Activated CD4-positive, alpha-beta T cell treated with anti-CD3 and anti-CD28 coated beads, Interleukin-2, amount 50 U/mL, for 1 hour (primary cell): Measurements from ENCODE around the gene GGTLC1.
A peak's percentile ranks its signal among the peaks of the same experiment; 100 is the strongest.

Experiments used
- DNase-seq: peaks from one replicate; pipeline ENCODE4 v3.0.0-alpha.2; 2020

Gene GGTLC1

DNA sequence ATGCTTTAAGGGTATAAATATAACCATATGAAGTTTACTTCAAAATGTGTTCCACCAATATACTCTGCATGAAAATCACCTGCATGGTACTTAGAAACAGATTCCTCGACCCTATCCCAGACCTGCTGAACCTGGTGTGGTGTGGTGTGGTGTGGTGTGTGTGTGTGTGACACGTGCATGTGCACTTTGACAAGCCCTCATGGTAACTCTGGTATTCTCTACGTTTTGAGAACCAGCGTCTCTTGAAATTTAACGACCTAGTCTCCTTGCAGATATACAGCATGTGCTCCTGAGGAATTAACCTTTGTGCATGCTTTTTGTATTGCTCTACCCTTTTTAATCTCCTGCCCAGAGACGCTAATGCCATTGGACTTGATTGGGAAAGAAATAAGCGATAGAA lies 29.5 kb downstream of the GGTLC1 start:
- no peak for DNase-seq

DNA sequence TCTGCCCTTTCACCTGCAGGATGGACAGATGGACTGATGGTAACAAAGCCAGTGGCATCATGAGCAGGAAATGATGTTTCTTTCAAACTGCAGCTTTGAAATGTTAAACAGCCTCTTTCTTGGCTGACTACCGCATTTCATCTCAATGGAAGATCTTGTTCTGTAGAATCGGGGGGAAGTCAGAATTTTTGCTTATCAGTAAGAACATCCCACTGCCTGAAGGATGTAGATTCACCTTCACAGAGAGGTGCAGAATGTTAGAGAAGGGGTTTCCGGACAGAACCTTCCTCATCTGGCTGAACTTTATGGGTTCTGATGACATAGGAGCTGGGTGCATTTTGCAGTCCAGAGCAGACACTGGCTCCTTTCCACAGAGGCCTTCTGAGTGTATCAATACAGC lies 32.7 kb downstream of the GGTLC1 start:
- no peak for DNase-seq

DNA sequence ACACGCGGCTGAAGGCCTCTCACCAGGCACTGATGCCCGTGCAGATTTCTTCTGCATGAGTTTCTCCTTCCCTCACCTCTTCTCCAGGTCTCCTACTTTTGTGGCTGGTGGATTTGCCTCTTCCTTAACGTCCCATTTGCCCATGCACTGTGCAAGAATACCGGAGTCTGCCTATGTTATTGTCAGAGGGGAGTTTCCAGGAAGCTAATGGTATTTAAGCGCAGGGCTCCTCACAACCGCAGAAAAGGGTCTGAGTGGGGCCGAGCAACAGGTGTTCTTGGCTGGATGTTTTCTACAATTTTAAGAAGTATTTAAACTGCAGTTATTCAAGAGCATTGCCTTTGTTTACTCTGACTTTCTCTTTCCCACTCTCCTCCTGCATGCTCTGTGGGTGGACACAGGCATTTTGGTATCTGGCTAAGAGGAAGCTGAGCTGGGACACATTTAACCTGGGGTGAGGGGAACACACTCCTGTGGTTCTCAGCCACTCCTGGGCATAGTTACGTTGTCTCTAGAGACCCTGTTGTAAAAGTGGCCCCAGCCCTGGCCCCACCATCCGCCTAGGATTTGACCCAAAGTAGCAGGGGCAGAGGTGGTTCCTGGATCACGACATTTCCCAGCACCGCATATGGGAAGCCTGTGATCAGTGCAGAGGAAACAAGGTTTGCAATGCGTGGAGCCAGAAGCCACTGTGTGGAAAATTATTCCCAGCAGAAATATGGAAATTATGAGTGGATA lies 34.4 kb downstream of the GGTLC1 start:
- no peak for DNase-seq

GRCh38 chr20:23946206-23946605 lies 42.4 kb downstream of the GGTLC1 start:
- DNase-seq, result no peak

- no peak for DNase-seq
These were observed 45.3 kb downstream of the GGTLC1 start for GRCh38 chr20:23943304-23943703.

- no peak for DNase-seq
These were observed 48.9 kb downstream of the GGTLC1 start for GRCh38 chr20:23939641-23940040.

GRCh38 chr20:23939063-23939462 lies 49.5 kb downstream of the GGTLC1 start:
- DNase-seq, result no peak

DNA sequence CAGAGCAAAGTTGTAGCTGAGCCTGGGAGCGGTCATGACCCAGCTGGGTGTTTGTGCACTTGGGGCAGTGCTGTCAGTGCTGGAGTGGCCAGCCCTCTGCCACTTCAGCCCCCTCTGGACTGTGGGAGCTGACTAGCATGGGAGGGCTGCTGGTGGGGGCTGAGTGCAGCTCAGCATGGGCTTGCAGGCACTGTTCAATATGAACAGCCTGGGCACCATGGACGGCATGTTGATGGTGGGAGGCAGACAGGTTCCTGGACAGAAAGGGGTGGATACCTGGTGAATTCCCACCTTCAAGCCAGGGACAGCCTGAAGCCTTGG lies 50.5 kb downstream of the GGTLC1 start:
- DNase-seq, result no peak

- peak; percentile 64 for DNase-seq
These were observed 51.1 kb downstream of the GGTLC1 start for GRCh38 chr20:23937303-23938117.
